ENCODE results near the gene SDC3.

GRCh38 chr1:30957560-30958222 lies 49.1 kb upstream of the SDC3 start:
- TF ChIP-seq CTCF (conservative IDR thresholded peaks at IDR 0.05; ENCODE audit: low read depth, low read length), result no peak
- no peak for TF ChIP-seq EZH2 (IDR thresholded peaks at IDR 0.05; ENCODE audit: low read length, unreplicated experiment)
